Kidney (tissue), 14 donors: ENCODE data around the gene ARF4. TPM values are rescaled to one million over a fixed set of nuclear protein-coding genes. Genes with fewer than 3 reads are reported as not detected.

Experiments used
- DNase-seq, 5 donors: peaks; one replicate each; pipeline ENCODE4 v3.0.0-alpha.2; 2013 to 2020
- FAIRE-seq: peaks from 2 replicates; lab custom pipeline; 2012; peaks lifted over from hg19 to GRCh38; lab: Jason Lieb, UNC
- H3K27ac ChIP-seq, 2 donors: one replicate each; pipeline ENCODE4 v1.7.0; 2013; ENCODE audit warnings: low read depth in 2 of 2, low read length in 2 of 2, inconsistent platforms in 1 of 2
- H3K27me3 ChIP-seq: one replicate; pipeline ENCODE4 v1.7.1; 2013; ENCODE audit warnings: low read length, inconsistent platforms; ENCODE audit not compliant: control insufficient read depth, insufficient read depth
- H3K36me3 ChIP-seq, 3 donors: one replicate each; pipeline versions ENCODE4 v1.7.0 to v1.7.1; 2013; ENCODE audit warnings: low read length in 3 of 3, control low read depth in 1 of 3, inconsistent platforms in 1 of 3; ENCODE audit not compliant: insufficient read depth in 3 of 3, control insufficient read depth in 2 of 3
- H3K4me1 ChIP-seq, 3 donors: one replicate each; pipeline versions ENCODE4 v1.7.0 to v1.7.1; 2013; ENCODE audit warnings: low read length in 3 of 3, inconsistent platforms in 1 of 3, low read depth in 1 of 3; ENCODE audit not compliant: control insufficient read depth in 2 of 3, insufficient read depth in 2 of 3
- H3K4me3 ChIP-seq, 3 donors: one replicate each; pipeline versions ENCODE4 v1.7.0 to v1.8.1; 2013; ENCODE audit warnings: low read length in 3 of 3, control low read depth in 1 of 3, inconsistent platforms in 1 of 3
- H3K9ac ChIP-seq, 3 donors: one replicate each; pipeline versions ENCODE4 v1.7.0 to v1.7.1; 2013; ENCODE audit warnings: low read length in 3 of 3, control low read depth in 1 of 3, inconsistent platforms in 1 of 3
- H3K9me3 ChIP-seq, 3 donors: one replicate each; pipeline versions ENCODE4 v1.7.0 to v1.7.1; 2013; ENCODE audit warnings: low read length in 3 of 3, control low read depth in 1 of 3, inconsistent platforms in 1 of 3; ENCODE audit not compliant: control insufficient read depth in 2 of 3, insufficient read depth in 1 of 3
- intact Hi-C: fragments of 100-400 bp; cut with DNase I; formaldehyde crosslinking; loops from one replicate; pipeline ENCODE4 v1.11.1; 2022
- polyA plus RNA-seq: library from polyadenylated mRNA; stranded (reverse); fragments of 350-450 nt; fragmentation: Illumina TruSeq; extraction: RNeasy Lipid Tissue Mini Kit (QIAGEN cat#74804); gene quantifications from one replicate; pipeline ENCODE4 v1.2.3, GENCODE V29; 2014; ENCODE audit warnings: low read depth, low replicate concordance; ENCODE audit not compliant: insufficient read depth
- total RNA-seq: library from RNA; stranded (reverse); fragmentation: NEBNext Ultra II Directional; extraction: Animal tissue kit (Norgen Biotek cat#: 25700); gene quantifications from one replicate; pipeline ENCODE4 v1.2.1, GENCODE V29; 2021
- TF ChIP-seq, protein P1 (sequence below): IDR thresholded peaks from 3 replicates; pipeline ENCODE4 v1.5.1; 2012; ENCODE audit warnings: mild to moderate bottlenecking, moderate library complexity, borderline replicate concordance; ENCODE audit not compliant: insufficient read depth; ENCODE audit errors: extremely low read depth
- donor health status: control.
- donor health status: control.
- donor health status: control.
- donor health status: control.
- donor health status: control.
- donor health status: DM: yes; HTN: yes; CAD: no.
- donor health status: Normal renal cell carcinoma (clear cell type).

The ARF4 gene
- total and polyA plus RNA-seq, 2 donors from 2014 or later = 123 to 131 TPM

DNA sequence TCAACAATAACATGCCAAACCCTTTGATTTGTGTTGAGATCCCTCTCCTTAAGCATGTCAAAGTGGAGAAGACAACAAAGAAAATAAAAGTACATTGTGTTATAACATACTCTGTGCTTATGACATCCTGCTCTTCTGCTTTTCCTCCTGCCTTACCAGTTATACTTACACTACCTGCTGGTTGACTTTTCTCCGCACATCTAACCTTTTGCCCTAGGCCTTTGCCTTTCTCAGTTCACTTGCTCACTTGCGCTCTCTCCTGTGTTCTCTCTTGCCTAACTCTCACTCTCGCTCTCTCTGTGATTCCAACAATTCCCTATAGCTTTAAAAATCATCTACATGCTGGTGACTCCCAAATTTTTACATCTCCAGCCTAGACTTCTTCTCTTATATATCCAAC, 58.7 kb downstream of the ARF4 start:
- Histone ChIP-seq H3K4me3 (no peak overlapping the region), H3K36me3 (no peaks in the 10 kb centered on the region), H3K9ac (no peak overlapping the region), H3K27me3 (no peaks in the 10 kb centered on the region), H3K4me1 (no peaks in the 10 kb centered on the region), H3K9me3 (no peaks in the 10 kb centered on the region), H3K27ac (no peak overlapping the region)
- TF ChIP-seq, protein P1, sequence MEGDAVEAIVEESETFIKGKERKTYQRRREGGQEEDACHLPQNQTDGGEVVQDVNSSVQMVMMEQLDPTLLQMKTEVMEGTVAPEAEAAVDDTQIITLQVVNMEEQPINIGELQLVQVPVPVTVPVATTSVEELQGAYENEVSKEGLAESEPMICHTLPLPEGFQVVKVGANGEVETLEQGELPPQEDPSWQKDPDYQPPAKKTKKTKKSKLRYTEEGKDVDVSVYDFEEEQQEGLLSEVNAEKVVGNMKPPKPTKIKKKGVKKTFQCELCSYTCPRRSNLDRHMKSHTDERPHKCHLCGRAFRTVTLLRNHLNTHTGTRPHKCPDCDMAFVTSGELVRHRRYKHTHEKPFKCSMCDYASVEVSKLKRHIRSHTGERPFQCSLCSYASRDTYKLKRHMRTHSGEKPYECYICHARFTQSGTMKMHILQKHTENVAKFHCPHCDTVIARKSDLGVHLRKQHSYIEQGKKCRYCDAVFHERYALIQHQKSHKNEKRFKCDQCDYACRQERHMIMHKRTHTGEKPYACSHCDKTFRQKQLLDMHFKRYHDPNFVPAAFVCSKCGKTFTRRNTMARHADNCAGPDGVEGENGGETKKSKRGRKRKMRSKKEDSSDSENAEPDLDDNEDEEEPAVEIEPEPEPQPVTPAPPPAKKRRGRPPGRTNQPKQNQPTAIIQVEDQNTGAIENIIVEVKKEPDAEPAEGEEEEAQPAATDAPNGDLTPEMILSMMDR = no peak
- intact Hi-C loops = no loop called here
- DNase-seq (no peak), FAIRE-seq (no peak)

DNA sequence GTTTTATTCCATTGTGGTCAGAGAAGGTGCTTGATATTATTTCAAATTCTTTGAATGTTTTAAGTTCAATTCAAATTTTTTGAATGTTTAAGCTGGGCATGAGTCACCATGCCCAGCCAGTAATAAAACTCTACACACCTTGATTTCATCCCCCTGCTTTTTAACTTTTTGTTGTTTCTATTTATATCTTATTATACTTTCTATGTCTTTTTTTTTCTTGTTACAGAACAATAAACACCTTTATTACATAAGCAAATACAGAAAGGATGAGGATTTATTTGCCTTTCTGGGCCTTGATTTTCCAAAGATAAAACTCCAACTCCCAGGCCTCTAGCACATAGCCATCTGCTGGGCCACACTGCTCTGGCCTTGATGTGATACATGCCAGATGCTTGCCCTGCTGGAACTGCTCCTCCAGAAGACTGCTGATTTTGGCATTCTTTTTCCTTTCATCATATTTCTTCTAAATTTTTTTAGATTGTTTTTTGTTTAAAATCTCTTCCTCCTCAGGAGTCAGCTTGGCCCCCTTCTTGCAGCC, 67.0 kb downstream of the ARF4 start:
- Histone ChIP-seq H3K36me3 (no peaks in the 10 kb centered on the region), H3K4me1 (no peaks in the 10 kb centered on the region), H3K27ac (no peak overlapping the region), H3K4me3 (no peak overlapping the region), H3K9me3 (no peaks in the 10 kb centered on the region), H3K27me3 (no peaks in the 10 kb centered on the region), H3K9ac (no peak overlapping the region)
- TF ChIP-seq, protein P1 = no peak
- DNase-seq = no peak
- no peak for FAIRE-seq
- intact Hi-C loops = no loop called here

Other genes with a start within 250 kb of the ARF4 start
- 0.38 TPM for gene DNAH12, start 53.0 kb downstream of the ARF4 start, total RNA-seq
- not detected for gene DNAH12, start 53.0 kb downstream of the ARF4 start, polyA plus RNA-seq
- 21.1 TPM for gene PDE12, start 41.1 kb downstream of the ARF4 start, total RNA-seq
- 6.1 TPM for gene PDE12, start 41.1 kb downstream of the ARF4 start, polyA plus RNA-seq
- 38.4 TPM for gene DENND6A, start 95.7 kb upstream of the ARF4 start, total RNA-seq
- gene DENND6A, start 95.7 kb upstream of the ARF4 start, polyA plus RNA-seq = 7.8 TPM
- gene SLMAP, start 159.0 kb upstream of the ARF4 start, total RNA-seq = 86.1 TPM
- gene SLMAP, start 159.0 kb upstream of the ARF4 start, polyA plus RNA-seq = 22.0 TPM